Stimulated activated CD4-positive, alpha-beta T cell treated with anti-CD3 and anti-CD28 coated beads, Interleukin-1b, Interleukin-23, amount 100 ng/mL, for 48 hours (primary cell): ENCODE data around the gene SIDT2.
"Not testable (repeated sequence)": the region's sequence is repeated elsewhere in the genome, so short reads cannot be mapped to it uniquely, and the experiment has no call there.

Source experiments
- DNase-seq: peaks from one replicate; pipeline ENCODE4 v3.0.0-alpha.2; 2020

Gene SIDT2

GRCh38 chr11:117178210-117179034 is at the start of gene SIDT2:
Gene SIDT2, plus strand, starts transcription at chr11:117178743. Its CDS starts 521 bp downstream, at chr11:117179264.
- DNase-seq, result peak; percentile 89

GRCh38 chr11:117130396-117130795 is 48.1 kb upstream of the SIDT2 start:
- DNase-seq, result not testable (repeated sequence)

GRCh38 chr11:117130879-117131278 is 47.7 kb upstream of the SIDT2 start:
- no peak for DNase-seq

DNA sequence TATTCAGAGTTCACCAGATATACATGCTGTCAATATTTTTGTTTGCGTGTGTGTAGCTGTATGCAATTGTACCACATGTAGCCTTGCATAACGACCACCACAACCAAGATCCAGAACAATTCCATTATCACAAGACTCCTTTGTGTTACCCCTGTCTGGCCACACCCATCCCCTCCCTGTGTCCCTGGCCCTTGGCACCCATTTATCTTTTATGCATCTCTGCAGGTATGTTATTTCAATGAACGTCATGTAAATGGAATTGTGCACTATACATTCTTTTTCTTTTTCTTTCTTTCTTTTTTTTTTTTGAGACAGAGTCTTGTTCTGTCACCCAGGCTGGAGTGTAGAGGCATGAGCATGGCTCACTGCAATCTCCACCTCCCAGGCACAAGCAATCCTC is 44.1 kb upstream of the SIDT2 start:
- DNase-seq, result no peak

DNA sequence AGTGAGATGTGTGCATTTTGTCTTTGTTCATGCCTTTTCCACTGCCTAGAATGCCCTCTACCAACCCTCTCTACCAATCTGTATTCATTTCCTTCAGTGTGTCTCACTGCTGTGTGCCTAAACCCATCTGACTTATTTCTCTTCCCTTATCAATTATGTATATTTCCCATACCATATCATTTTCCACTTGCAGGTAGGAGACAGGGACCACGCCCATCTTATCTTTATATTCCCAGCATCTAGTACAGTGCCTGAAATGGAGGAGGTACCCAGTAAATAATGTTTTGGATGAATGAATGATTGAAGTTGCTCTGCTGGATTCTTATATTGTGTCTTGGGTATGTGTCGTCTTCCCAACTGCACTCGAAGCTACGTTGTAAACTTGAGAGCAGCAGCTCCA is 43.6 kb upstream of the SIDT2 start:
- DNase-seq, result not testable (repeated sequence)

DNA sequence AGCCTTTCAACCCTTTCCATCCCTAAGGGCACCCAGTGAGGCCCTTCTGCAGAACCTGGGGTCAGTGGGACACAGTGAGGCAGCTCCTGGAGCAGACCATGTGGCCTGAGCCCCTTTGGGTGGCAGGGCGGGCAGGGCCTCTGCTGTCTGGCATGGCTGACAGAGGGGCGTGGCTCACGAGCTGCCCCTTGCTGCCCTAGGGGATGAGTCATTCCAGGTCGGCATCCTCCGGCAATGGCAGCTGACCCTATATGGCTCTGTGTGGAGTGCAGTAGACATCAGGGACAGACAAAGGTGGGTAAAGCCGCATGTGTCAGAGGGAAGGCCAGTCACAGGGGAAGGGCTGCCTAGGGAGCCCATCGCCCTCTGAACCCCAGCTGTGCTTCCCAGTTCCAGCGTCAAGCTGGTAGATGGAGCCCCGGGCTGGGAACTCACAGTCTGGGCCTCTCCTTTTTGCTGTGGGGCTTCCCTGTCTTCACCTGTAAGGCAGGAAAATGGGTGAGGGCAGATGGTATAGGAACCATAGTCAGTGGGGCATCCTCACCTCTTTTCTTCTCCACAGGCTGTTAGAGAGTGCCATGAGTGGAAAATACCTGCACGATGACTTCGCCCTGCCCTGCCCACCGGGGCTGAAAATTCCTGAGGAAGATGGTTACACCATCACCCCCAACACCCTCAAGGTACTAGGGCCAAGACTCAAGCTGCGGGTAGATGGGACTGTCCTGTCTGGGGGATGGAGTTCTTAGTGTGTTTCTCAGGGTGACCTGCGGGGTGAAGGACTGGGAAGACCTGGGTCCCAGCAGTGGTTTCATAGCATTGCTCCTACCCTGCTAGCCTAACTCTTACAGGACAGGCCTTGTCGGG is 41.1 kb upstream of the SIDT2 start:
- DNase-seq, result not testable (repeated sequence)

DNA sequence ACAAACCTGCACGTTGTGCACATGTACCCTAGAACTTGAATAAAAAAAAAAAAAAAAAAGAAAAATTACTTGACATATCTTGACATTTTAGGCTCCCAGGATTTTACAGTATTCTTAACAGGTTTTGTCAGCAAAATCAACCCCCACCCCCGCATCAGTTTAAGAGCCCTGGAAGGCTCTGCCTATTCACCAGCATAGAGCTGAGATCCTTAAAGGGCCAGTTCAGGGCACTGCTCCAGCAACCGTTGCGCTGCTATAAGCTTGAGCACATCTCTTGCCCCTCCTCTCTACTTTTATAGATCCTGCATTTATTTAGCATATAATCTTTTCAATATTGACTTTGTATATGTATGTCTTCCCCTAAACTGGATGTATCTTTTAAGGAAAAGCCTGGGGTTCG is 35.2 kb upstream of the SIDT2 start:
- DNase-seq, result peak; percentile 34

DNA sequence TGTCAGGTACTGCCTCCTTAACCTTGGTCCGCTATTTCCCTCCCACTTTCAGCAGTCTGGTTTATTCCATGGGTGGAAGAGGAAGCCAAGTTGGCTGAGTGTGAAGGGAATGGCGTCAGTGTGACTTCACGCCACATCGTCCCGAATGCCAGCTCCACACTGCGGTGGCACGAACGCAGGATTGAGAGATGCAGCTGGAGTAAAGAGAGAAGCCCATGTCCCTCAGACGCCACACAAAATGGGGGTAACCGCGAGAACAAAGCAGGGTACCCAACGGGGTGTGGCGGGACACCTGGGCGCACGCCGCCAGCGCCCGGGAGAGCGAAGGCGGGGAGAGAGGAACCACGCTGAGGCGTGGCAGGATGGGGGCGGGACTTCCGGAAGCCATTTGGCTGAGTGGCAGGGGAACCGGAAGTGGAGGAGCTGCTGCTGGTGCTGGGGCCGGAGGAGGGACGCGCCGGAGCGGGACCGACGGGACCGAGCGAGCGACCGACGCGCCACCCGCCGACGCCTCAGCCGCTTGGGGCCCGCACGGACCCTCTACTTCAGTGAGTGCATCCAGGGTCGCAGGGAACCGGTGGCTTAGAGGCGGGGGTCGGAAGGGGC is 34.6 kb upstream of the SIDT2 start, which contains the start of gene PAFAH1B2:
TSS of gene PAFAH1B2 (plus strand) at position 417 of the 606 bp plus-strand sequence. CDS start 8,161 bp downstream, outside the sequence.
- peak; percentile 96 for DNase-seq

DNA sequence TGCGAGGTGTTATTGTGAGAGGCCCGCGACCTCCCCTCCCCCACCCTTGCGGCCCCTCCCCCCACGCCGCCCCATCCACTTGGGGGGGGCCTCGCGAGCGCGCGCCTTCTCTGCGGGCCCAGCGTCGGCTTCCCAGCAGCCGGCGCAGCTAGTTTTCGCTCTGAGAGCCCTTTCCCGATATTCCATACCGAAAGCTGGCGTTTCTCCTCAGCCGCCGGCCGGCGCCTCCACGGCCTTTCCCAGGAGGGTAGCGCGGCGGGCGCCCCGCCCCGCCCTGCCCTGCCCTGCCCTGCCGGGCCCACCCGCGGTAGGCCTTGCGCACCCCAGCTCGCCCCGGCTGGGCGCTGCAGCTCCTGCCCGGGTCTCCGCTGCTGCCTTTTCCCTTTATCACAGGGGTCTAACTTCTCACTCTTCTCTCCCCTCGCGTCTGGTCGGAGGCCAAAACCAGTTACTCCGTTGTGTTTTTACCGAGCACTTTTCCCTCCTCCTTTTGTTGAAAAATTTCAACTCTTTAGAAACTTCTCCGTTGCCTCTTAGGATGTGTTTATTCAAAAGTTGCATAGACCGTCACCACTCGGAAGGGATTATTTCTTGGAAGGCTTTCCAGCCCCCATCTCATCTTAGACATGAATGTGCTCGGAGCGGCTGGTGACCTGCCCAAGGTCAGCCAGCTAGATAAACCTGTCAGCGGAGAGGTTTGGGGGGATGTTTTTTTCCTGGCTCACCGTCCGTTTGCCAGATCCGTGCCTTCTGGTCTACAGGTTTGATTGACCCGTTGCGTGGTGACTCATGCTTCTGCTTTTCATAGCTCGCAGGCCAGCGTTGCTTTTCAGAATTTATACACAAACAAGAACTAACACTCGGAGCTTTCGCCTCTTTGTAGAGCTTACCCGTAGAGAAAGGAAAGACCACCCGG is 33.8 kb upstream of the SIDT2 start:
- DNase-seq, result peak; percentile 25

DNA sequence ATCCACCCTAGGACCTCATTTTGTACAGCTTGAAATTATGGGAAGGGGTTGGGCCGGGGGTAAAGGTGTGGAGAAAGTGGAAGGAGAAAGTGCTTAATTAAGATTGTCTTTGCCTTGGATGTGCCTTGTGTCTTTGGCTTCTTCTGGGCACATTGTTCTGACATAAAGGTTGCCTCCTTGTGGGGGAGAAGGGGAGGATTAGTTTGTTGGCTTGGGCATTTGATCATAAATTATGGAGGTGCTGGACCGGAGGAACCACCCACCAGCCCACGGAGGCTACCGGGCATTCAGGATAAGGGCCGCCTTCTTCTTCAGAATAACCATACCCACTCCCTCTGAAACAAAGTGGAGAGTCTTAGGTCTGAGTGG is 33.2 kb upstream of the SIDT2 start:
- DNase-seq, result no peak

DNA sequence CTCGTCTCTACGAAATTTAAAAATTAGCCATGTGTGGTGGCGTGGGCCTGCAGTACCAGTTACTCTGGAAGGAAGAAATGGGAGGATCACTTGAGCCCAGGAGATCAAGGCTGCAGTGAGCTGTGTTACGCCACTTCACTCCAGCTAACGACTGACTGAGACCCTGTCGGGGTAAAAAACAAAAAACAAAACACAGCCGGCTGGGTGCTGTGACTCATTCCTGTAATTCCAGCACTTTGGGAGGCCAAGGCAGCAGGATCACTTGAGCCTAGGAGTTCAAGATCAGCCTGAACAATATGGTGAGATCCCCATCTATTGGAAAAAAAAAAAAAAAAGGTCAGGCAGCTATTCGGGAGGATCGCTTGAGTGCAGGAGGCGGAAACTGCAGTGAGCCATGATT is 32.0 kb upstream of the SIDT2 start:
- DNase-seq, result no peak

GRCh38 chr11:117152066-117152465 is 26.5 kb upstream of the SIDT2 start:
- DNase-seq, result no peak

- no peak for DNase-seq
Measured at GRCh38 chr11:117154468-117154867, 24.1 kb upstream of the SIDT2 start.

- no peak for DNase-seq
Measured at GRCh38 chr11:117157507-117157906, 21.0 kb upstream of the SIDT2 start.

DNA sequence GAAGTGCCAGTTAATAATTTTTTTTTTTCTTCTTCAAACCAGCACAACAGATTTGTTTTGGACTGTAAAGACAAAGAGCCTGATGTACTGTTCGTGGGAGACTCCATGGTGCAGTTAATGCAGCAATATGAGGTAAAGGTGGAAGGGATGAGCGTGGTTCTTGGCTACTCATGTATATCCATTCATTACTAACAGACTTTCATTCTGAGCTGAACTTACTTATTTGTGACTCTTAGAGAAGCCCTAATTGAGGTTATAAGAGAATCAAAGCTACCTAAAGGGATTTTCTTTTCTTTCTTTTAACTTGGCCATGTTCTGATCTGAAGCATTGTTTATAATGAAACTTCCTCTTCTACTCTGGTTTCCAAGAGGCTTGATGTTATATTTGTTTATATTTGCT is 18.7 kb upstream of the SIDT2 start:
- DNase-seq, result no peak

GRCh38 chr11:117160826-117161225 is 17.7 kb upstream of the SIDT2 start:
- no peak for DNase-seq

DNA sequence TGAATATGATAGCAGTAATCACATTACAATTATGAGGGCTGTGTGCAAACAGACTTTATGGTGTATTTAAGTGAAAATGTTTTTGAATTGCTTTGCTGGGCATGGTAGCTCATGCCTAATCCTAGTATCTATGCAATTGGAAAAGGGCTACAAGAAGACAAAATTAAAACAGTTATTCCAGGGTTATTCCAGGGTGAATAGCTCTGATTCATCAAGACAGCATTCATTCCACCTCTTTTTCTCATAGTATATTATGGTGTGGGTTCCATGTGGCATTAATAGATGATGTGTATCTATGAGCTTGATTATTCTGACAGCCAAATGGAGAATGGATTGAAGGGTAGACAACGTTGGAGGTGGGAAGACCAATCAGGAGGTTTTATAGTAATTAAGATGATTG is 12.1 kb upstream of the SIDT2 start:
- DNase-seq, result no peak

DNA sequence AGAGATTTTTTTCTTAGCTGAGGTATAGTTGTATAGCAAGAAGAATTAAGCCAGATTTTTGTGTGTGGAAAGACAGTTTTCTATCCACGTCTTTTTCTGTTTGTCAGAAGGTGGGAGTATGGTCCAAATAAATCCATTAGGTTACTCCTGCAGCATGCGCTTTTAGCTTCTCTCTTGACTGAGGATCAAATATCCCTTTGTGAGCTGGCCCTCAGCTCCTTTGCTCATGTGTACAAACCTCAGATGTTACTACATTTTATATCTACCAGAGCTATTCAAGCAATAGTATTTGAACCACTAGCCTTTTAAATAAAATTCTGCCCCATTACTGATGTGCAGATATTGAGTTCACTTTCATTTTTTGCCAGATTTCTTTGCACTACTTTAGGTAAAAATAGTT is 8.8 kb upstream of the SIDT2 start:
- no peak for DNase-seq

GRCh38 chr11:117170210-117170609 is 8.3 kb upstream of the SIDT2 start:
- DNase-seq, result no peak

GRCh38 chr11:117171007-117171403 is 7.5 kb upstream of the SIDT2 start:
- no peak for DNase-seq

- no peak for DNase-seq
Measured at GRCh38 chr11:117171404-117172061, 7.0 kb upstream of the SIDT2 start.
